Psoas muscle (tissue), 8 donors: ENCODE measurements around the gene TCF7L2. TPM values are rescaled to one million over a fixed set of nuclear protein-coding genes. Genes with fewer than 3 reads are reported as not detected.
A peak's percentile ranks its signal among the peaks of the same experiment; 100 is the strongest.

Experiments used
- ATAC-seq, 4 donors: fragments of 200-7000 bp; cut with Tn5 transposase; one replicate each; pipeline ENCODE4 v1.9.1; 2020; ENCODE audit warnings: moderate library complexity in 3 of 4, mild to moderate bottlenecking in 2 of 4
- DNase-seq, 2 donors: peaks; one replicate each; pipeline ENCODE4 v3.0.0-alpha.2; 2020
- H3K27ac ChIP-seq: fragments of 200-600 bp; one replicate; pipeline ENCODE4 v1.8.0; 2022
- H3K27me3 ChIP-seq, 3 donors: fragments of 200-600 bp in 1 of 3; one replicate each; pipeline versions ENCODE4 v1.6.1 to v1.8.0; 2013 to 2022; ENCODE audit warnings: low read length in 2 of 3, mild to moderate bottlenecking in 2 of 3, moderate library complexity in 1 of 3; ENCODE audit not compliant: insufficient read depth in 3 of 3
- H3K36me3 ChIP-seq, 2 donors: fragments of 200-600 bp in 1 of 2; one replicate each; pipeline versions ENCODE4 v1.6.1 to v1.8.0; 2013 to 2022; ENCODE audit warnings: low read depth in 1 of 2, mild to moderate bottlenecking in 1 of 2, moderate library complexity in 1 of 2; ENCODE audit not compliant: insufficient read depth in 1 of 2
- H3K4me1 ChIP-seq: fragments of 200-600 bp; one replicate; pipeline ENCODE4 v1.8.0; 2022
- H3K4me3 ChIP-seq: fragments of 200-600 bp; one replicate; pipeline ENCODE4 v1.8.0; 2022; ENCODE audit warnings: mild to moderate bottlenecking
- H3K9me3 ChIP-seq: fragments of 200-600 bp; one replicate; pipeline ENCODE4 v1.8.0; 2022
- WGBS, 3 donors: extraction: QIAGEN DNeasy Blood & Tissue Kit; methylation state at CpG; one replicate each; pipeline versions ENCODE4 v1.1.6 to v1.1.7; 2013; 5-methylcytosine and 5-hydroxymethylcytosine counted together
- intact Hi-C, 2 donors: fragments of 100-400 bp; cut with DNase I; formaldehyde crosslinking; loops; one replicate each; pipeline versions ENCODE4 v1.11.0 to v1.14.2; 2022
- polyA plus RNA-seq, 3 donors: library from polyadenylated mRNA; stranded (reverse); fragments of 200-250 nt; gene quantifications; one replicate each; pipeline ENCODE4 v1.2.3, GENCODE V29; 2013
- total RNA-seq, 4 donors: library from RNA; stranded (reverse); fragmentation: NEBNext Ultra II Directional in 2 of 4; extraction: Animal tissue kit (Norgen Biotek cat#: 25700) in 2 of 4; gene quantifications; one replicate each; pipeline versions ENCODE4 v1.2.1 to v1.2.4, GENCODE V29; 2021 to 2023
- TF ChIP-seq, protein P1 (sequence below): fragments of 200-600 bp; IDR thresholded peaks from one replicate; pipeline ENCODE4 v1.8.0; 2022; ENCODE audit warnings: antibody characterized with exemption
- donor health status: healthy with polysubstance abuse.
- donor health status: DM: no; HTN: no; CAD: no; lungs with moderate emphysema.
- donor health status: Bipolar disorder and iron deficiency.
- donor health status: healthy.
- donor health status: DM: yes; HTN: yes; CAD: no.
- donor health status: DM: no; HTN: no; CAD: no.
- donor health status: DM: no; HTN: no; CAD: no.
- donor health status: DM: yes; HTN: yes; CAD: no.

Gene TCF7L2
- total and polyA plus RNA-seq, 7 donors = 1.8 to 8.5 (median 4.3) TPM

DNA sequence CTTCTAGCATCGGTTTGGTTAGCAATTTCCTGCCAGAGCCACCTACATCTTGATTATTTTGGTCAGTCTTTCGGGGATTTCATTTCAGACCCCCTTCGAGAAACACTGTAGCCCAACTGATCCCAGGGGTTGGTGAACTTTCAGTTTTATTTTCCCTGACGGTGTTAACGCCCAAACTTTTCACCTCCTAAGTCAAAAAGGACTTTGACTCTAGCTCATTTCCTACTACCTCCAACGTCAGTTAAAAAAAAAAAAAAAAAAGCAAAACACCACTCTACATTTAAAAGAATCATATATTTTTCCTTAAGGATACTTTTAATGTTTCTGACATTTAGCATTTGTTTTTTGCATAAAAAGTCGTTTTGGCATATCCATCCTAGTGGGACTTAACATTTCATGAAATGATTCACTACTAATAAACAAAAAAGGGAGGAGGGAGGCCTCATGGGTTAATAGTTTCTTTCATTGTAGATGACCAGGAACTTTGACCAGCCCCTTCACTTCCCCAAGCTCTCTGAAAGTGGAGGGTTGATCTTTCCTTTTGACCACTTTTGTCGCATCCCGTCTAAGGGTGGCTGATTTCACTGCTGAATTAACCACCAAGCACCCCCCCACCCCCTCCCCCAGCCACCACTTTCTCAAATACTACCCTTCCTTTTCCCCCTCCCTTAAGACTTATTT is 764 bp upstream of the TCF7L2 start:
- ATAC-seq (no peak), DNase-seq (no peak)
- Histone ChIP-seq H3K4me1 (peaks cover 5% of the 10 kb centered on the region), H3K27ac (peak overlapping the region; percentile 90), H3K4me3 (peak overlapping the region; percentile 80), H3K27me3 (no peaks in the 10 kb centered on the region), H3K36me3 (no peaks in the 10 kb centered on the region), H3K9me3 (no peaks in the 10 kb centered on the region)
- TF ChIP-seq, protein P1, sequence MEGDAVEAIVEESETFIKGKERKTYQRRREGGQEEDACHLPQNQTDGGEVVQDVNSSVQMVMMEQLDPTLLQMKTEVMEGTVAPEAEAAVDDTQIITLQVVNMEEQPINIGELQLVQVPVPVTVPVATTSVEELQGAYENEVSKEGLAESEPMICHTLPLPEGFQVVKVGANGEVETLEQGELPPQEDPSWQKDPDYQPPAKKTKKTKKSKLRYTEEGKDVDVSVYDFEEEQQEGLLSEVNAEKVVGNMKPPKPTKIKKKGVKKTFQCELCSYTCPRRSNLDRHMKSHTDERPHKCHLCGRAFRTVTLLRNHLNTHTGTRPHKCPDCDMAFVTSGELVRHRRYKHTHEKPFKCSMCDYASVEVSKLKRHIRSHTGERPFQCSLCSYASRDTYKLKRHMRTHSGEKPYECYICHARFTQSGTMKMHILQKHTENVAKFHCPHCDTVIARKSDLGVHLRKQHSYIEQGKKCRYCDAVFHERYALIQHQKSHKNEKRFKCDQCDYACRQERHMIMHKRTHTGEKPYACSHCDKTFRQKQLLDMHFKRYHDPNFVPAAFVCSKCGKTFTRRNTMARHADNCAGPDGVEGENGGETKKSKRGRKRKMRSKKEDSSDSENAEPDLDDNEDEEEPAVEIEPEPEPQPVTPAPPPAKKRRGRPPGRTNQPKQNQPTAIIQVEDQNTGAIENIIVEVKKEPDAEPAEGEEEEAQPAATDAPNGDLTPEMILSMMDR = no peak
- 29 to 39% (median 31%) methylated on average over 9 of the region's 9 CpGs for WGBS, 3 donors
- intact Hi-C loops = loop anchor here in 1 of 2 donors (10.0 kb wide), 1 partner anchor 224 kb away; no protein-coding TSS in a partner anchor

DNA sequence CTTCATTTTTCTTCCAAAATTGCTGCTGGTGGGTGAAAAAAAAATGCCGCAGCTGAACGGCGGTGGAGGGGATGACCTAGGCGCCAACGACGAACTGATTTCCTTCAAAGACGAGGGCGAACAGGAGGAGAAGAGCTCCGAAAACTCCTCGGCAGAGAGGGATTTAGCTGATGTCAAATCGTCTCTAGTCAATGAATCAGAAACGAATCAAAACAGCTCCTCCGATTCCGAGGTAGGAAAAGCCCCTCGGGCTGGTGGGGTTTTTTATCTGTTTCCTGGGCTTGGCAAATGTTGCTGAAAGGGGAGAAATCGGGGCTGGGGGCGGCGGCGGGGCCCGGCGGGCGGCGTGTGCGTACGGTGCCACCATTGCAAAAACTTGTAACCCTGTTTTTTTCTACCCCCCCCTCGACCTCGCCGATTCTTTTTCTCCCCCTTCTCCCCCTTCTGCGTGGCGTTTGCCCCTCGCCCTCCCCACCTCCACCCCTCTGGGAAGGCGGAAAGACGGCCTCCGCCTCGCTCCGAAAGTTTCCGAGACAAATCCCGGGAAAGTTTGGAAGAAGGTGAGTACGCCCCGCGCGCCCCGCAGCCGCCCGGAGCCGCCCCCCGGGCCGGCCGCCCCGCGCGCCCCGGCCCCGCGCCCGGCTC is 789 bp downstream of the TCF7L2 start:
- ATAC-seq (peak in 1 of 4 donors; percentile 21), DNase-seq (peak; percentile 22 to 60)
- no peaks in the 10 kb centered on the region for H3K36me3 ChIP-seq
- H3K27ac ChIP-seq = peak overlapping the region; percentile 90
- 0 to 1% (median 1%) methylated on average over 45 to 56 of the region's 56 CpGs for WGBS, 3 donors
- no peaks in the 10 kb centered on the region for H3K27me3 ChIP-seq
- intact Hi-C loops = loop anchor here (5.0 to 10.0 kb wide), 5 partner anchors 46 to 176 kb away; no protein-coding TSS in a partner anchor
- H3K9me3 ChIP-seq = no peaks in the 10 kb centered on the region
- peaks cover 21% of the 10 kb centered on the region for H3K4me1 ChIP-seq
- TF ChIP-seq, protein P1 = no peak
- H3K4me3 ChIP-seq = peak overlapping the region; percentile 80

DNA sequence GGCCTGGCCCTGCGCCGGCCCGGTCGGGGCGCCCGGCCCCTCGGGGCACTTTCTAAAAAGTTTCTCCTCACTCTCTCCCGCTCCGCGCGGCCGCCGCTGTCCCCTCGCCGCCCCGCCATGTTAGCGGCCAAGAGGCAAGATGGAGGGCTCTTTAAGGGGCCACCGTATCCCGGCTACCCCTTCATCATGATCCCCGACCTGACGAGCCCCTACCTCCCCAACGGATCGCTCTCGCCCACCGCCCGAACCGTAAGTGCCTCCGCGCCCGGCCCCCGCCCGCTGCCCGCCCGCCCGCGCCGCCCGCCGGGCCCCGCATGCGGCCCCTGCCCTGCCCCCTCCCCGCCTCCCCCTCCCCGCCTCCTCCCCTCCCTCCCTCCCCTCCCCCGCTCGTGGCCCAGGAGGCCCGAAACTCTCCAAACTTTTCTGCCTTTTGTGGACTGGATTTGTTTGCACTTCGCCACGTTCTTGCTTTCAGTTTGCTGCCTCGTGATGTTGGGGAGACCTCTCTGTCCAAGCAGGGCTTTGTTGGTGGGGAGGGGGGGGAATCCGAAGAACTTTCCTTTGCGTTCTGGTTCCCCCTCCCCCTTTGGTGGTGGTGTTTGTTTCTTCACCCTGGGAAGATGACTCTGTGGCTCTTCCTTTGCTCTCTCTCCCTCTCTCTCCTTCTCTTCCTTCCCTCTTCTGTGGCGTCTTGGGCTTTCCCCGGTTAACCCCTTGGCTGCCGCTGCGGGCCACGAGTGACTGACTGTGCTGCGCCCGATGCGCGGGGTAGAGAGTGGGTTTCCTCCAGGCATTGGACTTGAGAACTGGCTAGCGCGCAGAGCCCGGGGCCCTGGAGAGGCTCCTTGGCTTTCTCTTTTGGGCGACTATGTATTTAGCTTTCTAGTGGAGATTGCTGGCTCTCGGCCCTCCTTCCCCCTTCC is 1.6 kb downstream of the TCF7L2 start:
- H3K36me3 ChIP-seq = no peaks in the 10 kb centered on the region
- intact Hi-C loops = loop anchor here (5.0 to 10.0 kb wide), 5 partner anchors 46 to 176 kb away; no protein-coding TSS in a partner anchor
- peaks cover 28% of the 10 kb centered on the region for H3K4me1 ChIP-seq
- H3K27ac ChIP-seq = peak overlapping the region; percentile 90
- 0 to 1% (median 1%) methylated on average over 34 to 61 of the region's 65 CpGs for WGBS, 3 donors
- peak; percentile 71 to 84 for DNase-seq
- no peaks in the 10 kb centered on the region for H3K27me3 ChIP-seq
- H3K9me3 ChIP-seq = no peaks in the 10 kb centered on the region
- peak overlapping the region; percentile 80 for H3K4me3 ChIP-seq
- ATAC-seq = peak; percentile 58 to 70 (median 68)
- TF ChIP-seq, protein P1 = no peak

DNA sequence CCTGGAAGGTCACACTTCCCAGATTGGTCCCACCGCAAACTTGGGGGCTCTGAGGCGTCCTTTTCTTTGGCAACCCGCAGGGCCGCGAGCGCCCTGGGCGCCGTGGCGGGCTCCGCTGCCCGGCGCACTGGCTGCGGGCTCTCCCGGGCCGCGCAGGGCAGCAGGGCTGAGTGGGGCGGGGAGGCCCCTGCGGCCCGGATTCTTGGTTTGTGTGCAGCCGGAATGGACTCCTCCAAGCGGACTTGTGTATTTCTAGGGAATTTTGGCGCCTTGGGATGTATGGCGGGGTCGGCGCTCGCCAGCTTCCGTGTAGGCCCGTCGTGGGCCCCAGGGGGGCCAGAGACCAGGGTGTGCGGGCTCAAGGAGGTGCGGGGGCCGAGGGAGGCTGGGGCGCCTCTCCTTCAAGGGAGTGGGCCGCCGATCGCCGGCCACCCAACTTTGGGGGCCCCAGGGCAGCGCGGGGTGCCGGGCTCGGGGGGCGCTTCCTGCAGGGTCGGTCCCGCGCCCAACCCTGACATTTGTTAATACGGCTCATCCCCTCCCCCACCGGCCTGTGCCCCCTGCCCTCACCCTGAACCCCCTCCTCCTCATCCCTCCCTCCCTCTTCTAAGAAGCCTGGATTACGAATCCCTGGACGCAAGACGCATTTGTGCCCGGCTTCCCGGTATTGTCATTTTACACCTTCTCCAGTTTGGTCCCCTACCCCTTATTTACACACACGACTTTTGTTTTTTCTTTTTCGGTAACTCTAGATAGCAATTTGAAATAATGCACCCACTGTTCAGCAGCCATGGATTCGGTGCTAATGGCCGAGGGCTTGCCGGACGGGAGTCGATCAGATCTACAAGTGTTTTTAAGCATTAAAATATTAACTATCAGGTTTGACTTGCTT is 2.5 kb downstream of the TCF7L2 start:
- peak; percentile 51 to 68 (median 57) for ATAC-seq
- peak; percentile 28 to 62 for DNase-seq
- Histone ChIP-seq H3K36me3 (no peaks in the 10 kb centered on the region), H3K9me3 (no peaks in the 10 kb centered on the region), H3K4me1 (peaks cover 35% of the 10 kb centered on the region), H3K27me3 (no peaks in the 10 kb centered on the region), H3K27ac (peak overlapping the region; percentile 90), H3K4me3 (peak overlapping the region; percentile 80)
- TF ChIP-seq, protein P1 = no peak
- intact Hi-C loops = loop anchor here (5.0 to 10.0 kb wide), 5 partner anchors 45 to 175 kb away; no protein-coding TSS in a partner anchor
- 1 to 3% (median 1%) methylated on average over 50 to 59 of the region's 59 CpGs for WGBS, 3 donors
